HG02885 (cell line): ENCODE data around the gene GALNT18.

Experiments
- ATAC-seq: cut with Tn5 transposase; IDR thresholded peaks from one replicate; pipeline ENCODE4 v1.9.1; 2021; ENCODE audit warnings: mild to moderate bottlenecking; ENCODE audit not compliant: unreplicated experiment, poor library complexity

Gene GALNT18

GRCh38 chr11:11421509-11421908, 200.3 kb downstream of the GALNT18 start:
- ATAC-seq: no peak

- ATAC-seq: no peak
Observed at GRCh38 chr11:11420899-11421285, 200.9 kb downstream of the GALNT18 start.

GRCh38 chr11:11420191-11420898, 201.5 kb downstream of the GALNT18 start:
- ATAC-seq: no peak

GRCh38 chr11:11419747-11420146, 202.1 kb downstream of the GALNT18 start:
- no peak for ATAC-seq

GRCh38 chr11:11416917-11417316, 204.9 kb downstream of the GALNT18 start:
- no peak for ATAC-seq

GRCh38 chr11:11416502-11416901, 205.3 kb downstream of the GALNT18 start:
- no peak for ATAC-seq

GRCh38 chr11:11415901-11416300, 205.9 kb downstream of the GALNT18 start:
- ATAC-seq: no peak

GRCh38 chr11:11414996-11415395, 206.8 kb downstream of the GALNT18 start:
- no peak for ATAC-seq

- no peak for ATAC-seq
Observed at GRCh38 chr11:11413776-11414175, 208.0 kb downstream of the GALNT18 start.

- ATAC-seq: no peak
Observed at GRCh38 chr11:11411401-11411985, 210.3 kb downstream of the GALNT18 start.

GRCh38 chr11:11409901-11410300, 211.9 kb downstream of the GALNT18 start:
- ATAC-seq: no peak

- no peak for ATAC-seq
Observed at GRCh38 chr11:11409224-11409623, 212.6 kb downstream of the GALNT18 start.

GRCh38 chr11:11408436-11409221, 213.2 kb downstream of the GALNT18 start:
- ATAC-seq: no peak

- ATAC-seq: no peak
Observed at GRCh38 chr11:11407763-11408084, 214.1 kb downstream of the GALNT18 start.

GRCh38 chr11:11407065-11407762, 214.6 kb downstream of the GALNT18 start:
- no peak for ATAC-seq

GRCh38 chr11:11406652-11407051, 215.2 kb downstream of the GALNT18 start:
- ATAC-seq: no peak

- ATAC-seq: no peak
Observed at GRCh38 chr11:11403763-11404725, 217.8 kb downstream of the GALNT18 start.

- no peak for ATAC-seq
Observed at GRCh38 chr11:11401960-11402535, 219.8 kb downstream of the GALNT18 start.

GRCh38 chr11:11400635-11401232, 221.1 kb downstream of the GALNT18 start:
- ATAC-seq: no peak
